Stimulated activated CD8-positive, alpha-beta memory T cell treated with anti-CD3 and anti-CD28 coated beads, Interleukin-12 subunit alpha, Interleukin-12 subunit beta, amount 100 ng/mL, for 24 hours (primary cell): Measurements from ENCODE around the gene USHBP1.

Source experiments
- DNase-seq: peaks from one replicate; pipeline ENCODE4 v3.0.0-alpha.2; 2020; ENCODE audit errors: extremely low read depth

Gene USHBP1

DNA sequence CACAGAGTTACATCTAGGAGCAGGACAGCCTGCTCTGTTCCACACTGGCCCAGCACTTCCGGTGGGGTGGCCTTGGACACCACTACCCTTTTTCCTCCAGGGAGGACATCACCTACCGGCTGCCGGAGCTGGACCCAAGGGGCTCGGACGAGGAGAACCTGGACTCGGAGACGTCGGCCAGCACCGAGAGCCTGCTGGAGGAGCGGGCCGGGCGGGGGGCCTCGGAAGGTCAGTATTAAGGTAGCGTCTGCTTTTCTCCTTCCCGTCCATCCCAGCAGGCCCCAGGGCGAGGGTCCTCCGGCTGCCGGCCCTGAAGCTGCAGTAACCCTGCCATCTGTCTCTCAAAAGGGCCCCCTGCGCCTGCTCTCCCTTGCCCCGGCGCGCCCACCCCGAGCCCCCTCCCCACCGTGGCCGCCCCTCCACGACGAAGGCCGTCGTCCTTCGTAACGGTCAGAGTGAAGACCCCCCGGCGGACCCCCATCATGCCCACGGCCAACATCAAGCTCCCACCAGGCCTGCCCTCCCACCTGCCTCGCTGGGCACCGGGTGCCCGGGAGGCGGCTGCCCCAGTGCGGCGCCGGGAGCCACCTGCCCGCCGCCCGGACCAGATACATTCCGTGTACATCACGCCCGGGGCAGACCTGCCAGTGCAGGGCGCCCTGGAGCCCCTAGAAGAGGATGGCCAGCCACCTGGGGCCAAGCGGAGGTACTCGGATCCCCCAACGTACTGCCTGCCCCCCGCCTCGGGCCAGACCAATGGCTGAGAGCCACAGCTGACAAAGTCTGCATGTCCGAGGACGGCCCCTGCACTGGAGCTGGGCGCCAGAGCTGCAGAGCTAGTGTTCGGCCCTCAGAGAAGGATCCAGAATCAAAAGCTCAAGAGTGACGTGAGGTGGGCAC is 52.7 kb downstream of the USHBP1 start:
- no peak for DNase-seq

DNA sequence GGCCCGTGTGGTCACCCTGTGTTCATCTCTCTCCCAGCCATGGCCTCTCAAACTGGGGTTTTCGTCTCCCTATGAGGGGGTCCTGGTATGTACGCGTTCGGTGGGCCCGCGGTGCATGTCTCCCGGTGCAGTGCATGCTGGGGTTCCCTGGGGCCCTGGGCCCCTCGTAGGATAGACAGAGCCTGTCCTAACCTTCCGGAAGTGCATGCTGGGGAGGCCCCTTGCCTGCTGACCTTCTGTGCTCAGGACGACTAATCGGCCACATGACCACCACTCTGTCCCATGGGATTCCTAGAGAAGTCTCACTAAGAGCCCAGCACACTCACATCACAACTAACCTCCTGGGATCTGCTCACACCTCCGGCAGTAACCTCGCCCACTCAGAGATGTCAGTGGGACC is 54.2 kb downstream of the USHBP1 start:
- DNase-seq: no peak

DNA sequence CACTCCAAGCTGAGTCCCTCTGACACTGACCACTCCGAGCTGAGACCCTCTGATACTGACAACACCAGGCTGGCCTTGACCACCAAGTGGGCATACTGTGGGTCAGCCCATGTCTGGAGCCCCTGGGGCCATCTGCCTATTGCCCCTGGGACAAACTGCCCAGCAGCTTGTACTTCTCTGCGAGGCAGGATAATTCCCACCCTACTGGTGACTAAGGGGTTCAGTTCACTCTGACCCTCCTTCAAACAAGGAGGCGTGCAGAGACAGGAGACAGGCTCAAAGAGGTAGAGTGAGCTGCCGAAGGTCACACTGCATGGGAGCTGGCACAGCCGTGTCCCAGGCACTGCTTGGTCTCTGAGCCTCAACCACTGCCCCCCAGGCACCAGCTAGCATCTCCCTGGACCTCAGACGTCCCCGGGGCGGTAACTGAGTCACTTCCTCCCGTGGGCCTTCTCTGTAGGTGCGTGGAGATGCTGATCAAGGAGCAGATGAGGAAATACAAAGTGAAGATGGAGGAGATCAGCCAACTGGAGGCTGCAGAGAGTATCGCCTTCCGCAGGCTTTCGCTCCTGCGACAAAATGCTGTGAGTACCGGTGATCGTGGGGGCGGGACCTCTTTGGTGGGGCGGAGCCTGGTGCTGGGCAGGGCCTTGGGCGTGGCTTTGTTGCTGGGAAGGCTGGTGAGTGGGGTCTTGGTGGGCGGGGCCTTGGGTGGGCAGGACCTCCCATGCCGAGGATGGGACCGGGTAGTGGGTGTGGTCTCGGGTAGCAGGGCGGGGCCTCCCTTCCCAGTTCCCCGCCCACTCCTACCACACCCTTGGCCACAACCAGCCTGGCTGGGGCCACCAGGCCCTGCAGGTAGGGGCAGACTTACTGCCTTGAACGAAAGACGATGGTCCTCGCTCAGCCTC is 55.2 kb downstream of the USHBP1 start:
- DNase-seq: peak; percentile 16

DNA sequence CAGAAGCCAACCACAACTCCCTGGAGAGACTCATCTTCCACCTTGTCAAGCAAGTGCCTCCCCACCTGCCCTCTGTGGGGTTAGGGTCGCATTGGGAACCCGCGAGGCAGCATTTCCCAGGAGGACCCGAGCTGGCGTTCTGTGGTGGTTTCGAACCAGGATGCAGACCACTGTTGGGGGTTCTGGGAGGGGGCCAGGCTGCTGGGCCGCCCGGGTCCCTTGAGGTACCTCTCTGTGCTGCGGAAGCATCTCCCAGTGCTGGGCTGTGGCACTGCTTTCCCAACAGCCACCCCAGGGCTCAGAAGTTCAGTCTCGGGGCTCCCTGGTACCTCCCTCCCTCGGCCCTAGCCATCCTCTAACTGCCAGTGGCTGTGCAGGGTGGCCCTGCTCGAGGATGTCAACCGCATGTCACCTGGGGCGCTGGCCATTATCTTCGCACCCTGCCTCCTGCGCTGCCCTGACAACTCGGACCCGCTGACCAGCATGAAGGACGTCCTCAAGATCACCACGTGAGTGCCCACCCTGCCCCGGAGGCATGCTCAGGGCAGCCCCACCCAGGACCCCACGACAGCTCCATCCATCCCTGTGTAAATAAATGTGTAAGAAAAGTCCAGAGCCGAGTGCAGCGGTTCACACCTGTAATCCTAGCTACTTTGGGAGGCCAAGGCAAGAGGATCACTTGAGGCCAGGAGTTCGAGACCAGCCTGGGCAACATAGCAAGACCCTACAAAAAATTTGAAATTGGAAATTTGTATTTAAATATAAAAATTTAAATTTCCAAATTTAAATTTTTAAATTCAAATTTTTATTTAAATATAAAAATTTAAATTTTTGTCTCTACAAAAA is 57.6 kb downstream of the USHBP1 start:
- no peak for DNase-seq

DNA sequence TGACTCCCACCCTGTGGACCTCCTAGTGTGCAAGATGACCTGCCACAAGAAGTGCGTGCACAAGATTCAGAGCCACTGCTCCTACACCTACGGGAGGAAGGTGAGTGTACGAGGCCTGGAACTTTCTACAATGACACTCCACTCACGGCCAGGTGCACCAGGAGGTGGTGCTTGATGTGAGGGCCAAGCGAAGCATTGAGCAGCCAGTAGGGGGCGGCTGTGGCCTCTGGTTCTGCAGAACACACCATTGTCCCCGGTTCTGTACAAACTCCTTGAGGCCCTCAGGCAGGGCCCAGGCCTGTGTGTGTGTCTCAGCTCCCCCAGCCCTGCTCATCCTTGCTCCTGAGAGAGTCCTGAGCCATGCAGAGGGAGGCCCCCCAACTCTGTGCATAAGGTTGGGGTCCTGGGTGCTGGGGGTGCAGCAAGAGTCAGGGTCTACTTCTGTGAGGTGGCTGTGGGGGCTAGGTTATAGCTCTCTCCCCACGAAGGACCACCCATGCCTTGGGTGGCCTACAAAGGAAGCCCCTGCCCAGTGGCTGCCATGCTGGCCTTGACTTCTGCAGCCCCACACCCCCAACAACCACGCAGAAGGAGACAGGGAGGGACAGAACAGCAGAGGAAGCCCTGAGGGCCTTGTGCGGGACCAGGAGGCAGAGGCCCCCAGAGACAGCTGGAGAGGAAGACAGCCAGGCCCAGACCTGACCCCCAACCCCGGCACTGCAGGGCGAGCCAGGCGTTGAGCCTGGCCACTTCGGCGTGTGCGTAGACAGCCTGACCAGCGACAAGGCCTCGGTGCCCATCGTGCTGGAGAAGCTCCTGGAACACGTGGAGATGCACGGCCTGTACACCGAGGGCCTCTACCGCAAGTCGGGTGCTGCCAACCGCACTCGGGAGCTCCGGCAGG is 59.1 kb downstream of the USHBP1 start:
- DNase-seq: no peak

DNA sequence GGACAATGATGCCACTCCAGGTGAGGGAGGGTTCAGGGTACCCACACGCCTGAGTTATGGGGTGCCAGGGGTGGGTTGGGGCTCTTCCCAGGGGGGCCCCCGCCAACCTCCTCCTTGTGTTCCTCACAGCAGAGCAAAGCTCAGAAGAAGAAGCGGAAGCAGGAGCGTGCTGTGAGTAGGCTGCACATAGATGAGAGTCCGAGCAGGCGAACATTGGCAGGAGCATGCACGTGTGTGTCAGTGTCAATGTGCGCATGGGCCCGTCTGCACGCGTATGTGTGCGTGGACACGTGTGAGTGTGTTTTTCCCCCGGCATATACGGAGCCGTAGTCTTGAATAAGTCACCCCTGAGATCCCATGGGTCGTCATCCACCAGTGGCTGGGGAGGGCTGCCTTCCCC is 61.8 kb downstream of the USHBP1 start:
- DNase-seq: no peak

DNA sequence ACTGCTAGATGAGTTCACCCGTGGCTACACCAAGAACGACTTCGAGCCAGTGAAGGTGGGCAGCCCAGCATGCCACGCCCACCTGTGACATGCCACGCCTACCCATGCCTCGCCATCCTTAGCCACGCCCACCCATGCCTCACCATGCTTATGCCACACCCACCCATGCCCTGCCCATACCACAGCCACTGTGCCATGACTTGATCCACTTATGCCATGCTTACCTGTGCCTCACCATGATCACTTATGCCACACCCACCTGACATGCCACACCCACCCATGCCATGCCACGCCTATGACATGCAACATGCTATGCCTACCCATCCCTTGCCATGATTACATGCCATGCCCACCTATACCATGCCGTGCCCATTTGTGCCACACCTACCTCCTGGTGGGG is 62.3 kb downstream of the USHBP1 start:
- DNase-seq: no peak

DNA sequence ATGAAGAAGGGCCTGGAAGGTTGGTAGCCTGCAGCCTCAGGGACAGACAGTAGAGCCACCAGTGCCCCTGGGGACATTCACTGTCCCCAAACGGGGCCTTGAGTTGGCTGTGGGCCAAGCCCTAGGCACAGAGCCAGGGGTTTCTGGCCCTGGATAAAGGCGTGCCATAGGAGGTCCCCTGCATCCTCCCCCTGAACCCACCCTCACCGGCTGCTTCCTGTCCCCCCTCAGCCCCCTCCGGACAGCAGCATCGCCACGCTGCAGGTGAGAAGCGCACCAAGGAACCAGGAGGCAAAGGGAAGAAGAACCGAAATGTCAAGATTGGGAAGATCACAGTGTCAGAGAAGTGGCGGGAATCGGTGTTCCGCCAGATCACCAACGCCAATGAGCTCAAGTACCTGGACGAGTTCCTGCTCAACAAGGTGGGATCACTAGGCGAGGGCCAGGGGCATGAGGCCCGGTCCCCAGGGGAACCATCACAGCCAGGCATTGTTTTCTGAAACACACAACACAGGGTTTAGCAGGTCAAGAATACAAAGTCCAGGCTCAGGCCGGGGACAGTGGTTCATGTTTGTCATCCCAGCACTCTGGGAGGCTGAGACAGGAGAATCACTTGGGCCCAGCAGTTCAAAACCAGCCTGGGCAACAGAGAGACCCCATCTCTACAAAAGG is 64.0 kb downstream of the USHBP1 start:
- DNase-seq: no peak
